GM15510 (cell line): ENCODE data around the gene PAPPA2.

Experiments used
- POLR2A ChIP-seq: IDR thresholded peaks from 3 replicates; pipeline ENCODE4 v1.6.1; 2011; ENCODE audit warnings: borderline replicate concordance; ENCODE audit not compliant: insufficient read length; ENCODE audit errors: extremely low read depth

PAPPA2 gene

GRCh38 chr1:176471338-176472121 lies 8.6 kb downstream of the PAPPA2 start:
- no peak for TF ChIP-seq POLR2A

GRCh38 chr1:176479971-176480370 lies 17.0 kb downstream of the PAPPA2 start:
- TF ChIP-seq POLR2A: no peak

- TF ChIP-seq POLR2A: no peak
Observed at GRCh38 chr1:176480750-176481149, 17.8 kb downstream of the PAPPA2 start.

GRCh38 chr1:176485083-176485482 lies 22.1 kb downstream of the PAPPA2 start:
- TF ChIP-seq POLR2A: no peak

- no peak for TF ChIP-seq POLR2A
Observed at GRCh38 chr1:176494436-176494835, 31.5 kb downstream of the PAPPA2 start.

GRCh38 chr1:176499671-176500070 lies 36.7 kb downstream of the PAPPA2 start:
- TF ChIP-seq POLR2A: no peak

GRCh38 chr1:176501599-176501998 lies 38.6 kb downstream of the PAPPA2 start:
- TF ChIP-seq POLR2A: no peak

GRCh38 chr1:176504848-176505553 lies 42.0 kb downstream of the PAPPA2 start:
- no peak for TF ChIP-seq POLR2A

- no peak for TF ChIP-seq POLR2A
Observed at GRCh38 chr1:176512966-176513365, 50.0 kb downstream of the PAPPA2 start.

- TF ChIP-seq POLR2A: no peak
Observed at GRCh38 chr1:176515310-176515709, 52.3 kb downstream of the PAPPA2 start.

- TF ChIP-seq POLR2A: no peak
Observed at GRCh38 chr1:176517484-176517883, 54.5 kb downstream of the PAPPA2 start.

GRCh38 chr1:176521211-176521610 lies 58.2 kb downstream of the PAPPA2 start:
- no peak for TF ChIP-seq POLR2A

GRCh38 chr1:176522310-176522845 lies 59.4 kb downstream of the PAPPA2 start:
- no peak for TF ChIP-seq POLR2A

GRCh38 chr1:176529395-176530090 lies 66.6 kb downstream of the PAPPA2 start:
- no peak for TF ChIP-seq POLR2A

- TF ChIP-seq POLR2A: no peak
Observed at GRCh38 chr1:176531036-176531435, 68.1 kb downstream of the PAPPA2 start.
